GM19328 (cell line): ENCODE measurements around the gene ZSCAN5A.
"Not testable (repeated sequence)": the region's sequence is repeated elsewhere in the genome, so short reads cannot be mapped to it uniquely, and the experiment has no call there.

Experiments
- ATAC-seq: cut with Tn5 transposase; IDR thresholded peaks from one replicate; pipeline ENCODE4 v1.9.1; 2021; ENCODE audit warnings: mild to moderate bottlenecking, moderate library complexity; ENCODE audit not compliant: unreplicated experiment

ZSCAN5A gene

GRCh38 chr19:56273563-56274117, 41.0 kb downstream of the ZSCAN5A start:
- no peak for ATAC-seq

GRCh38 chr19:56272161-56272798, 42.4 kb downstream of the ZSCAN5A start, which contains the start of gene EDDM13:
TSS of gene EDDM13 (plus strand) at chr19:56272748. CDS start at chr19:56272835, 87 bp downstream.
- no peak for ATAC-seq

- ATAC-seq: no peak
Observed at GRCh38 chr19:56271151-56271550, 43.5 kb downstream of the ZSCAN5A start.

GRCh38 chr19:56270676-56271075, 44.0 kb downstream of the ZSCAN5A start:
- no peak for ATAC-seq

GRCh38 chr19:56269348-56269747, 45.3 kb downstream of the ZSCAN5A start:
- ATAC-seq: no peak

GRCh38 chr19:56266051-56266450, 48.6 kb downstream of the ZSCAN5A start:
- no peak for ATAC-seq

- no peak for ATAC-seq
Observed at GRCh38 chr19:56263319-56263718, 51.3 kb downstream of the ZSCAN5A start.

- ATAC-seq: not testable (repeated sequence)
Observed at GRCh38 chr19:56261932-56262331, 52.7 kb downstream of the ZSCAN5A start.

GRCh38 chr19:56261145-56261544, 53.5 kb downstream of the ZSCAN5A start:
- ATAC-seq: no peak

- no peak for ATAC-seq
Observed at GRCh38 chr19:56258272-56258671, 56.4 kb downstream of the ZSCAN5A start.

GRCh38 chr19:56253737-56254136, 60.9 kb downstream of the ZSCAN5A start:
- ATAC-seq: no peak

- ATAC-seq: no peak
Observed at GRCh38 chr19:56252699-56253422, 61.8 kb downstream of the ZSCAN5A start.

GRCh38 chr19:56248736-56249338, 65.8 kb downstream of the ZSCAN5A start:
- ATAC-seq: not testable (repeated sequence)

GRCh38 chr19:56245764-56246163, 68.9 kb downstream of the ZSCAN5A start:
- ATAC-seq: not testable (repeated sequence)

GRCh38 chr19:56245121-56245740, 69.4 kb downstream of the ZSCAN5A start:
- ATAC-seq: no peak

GRCh38 chr19:56223481-56223880, 91.2 kb downstream of the ZSCAN5A start:
- no peak for ATAC-seq

- ATAC-seq: no peak
Observed at GRCh38 chr19:56222901-56223300, 91.7 kb downstream of the ZSCAN5A start.

GRCh38 chr19:56221851-56222250, 92.8 kb downstream of the ZSCAN5A start:
- no peak for ATAC-seq

- not testable (repeated sequence) for ATAC-seq
Observed at GRCh38 chr19:56221442-56221841, 93.2 kb downstream of the ZSCAN5A start.

- no peak for ATAC-seq
Observed at GRCh38 chr19:56218961-56219360, 95.7 kb downstream of the ZSCAN5A start.
